Measurements from ENCODE around the gene SEPTIN11. TPM values are rescaled to one million over a fixed set of nuclear protein-coding genes. Genes with fewer than 3 reads are reported as not detected.

SEPTIN11 gene
- total RNA-seq, 1 experiment from 2014 or later, result 45.1 TPM

GRCh38 chr4:76930685-76931084 is 18.9 kb upstream of the SEPTIN11 start:
- Histone ChIP-seq H3K27me3 (ENCODE audit: low read length) (no peaks in the 10 kb centered on the region), H3K9me3 (ENCODE audit: low read length) (no peaks in the 10 kb centered on the region), H3K4me1 (ENCODE audit: low read length) (no peaks in the 10 kb centered on the region), H3K9me2 (replicated peaks; ENCODE audit: insufficient read depth, low read length) (no peaks in the 10 kb centered on the region), H3K27ac (ENCODE audit: low read length) (no peak overlapping the region), H2AFZ (ENCODE audit: low read length) (no peak overlapping the region), H3K36me3 (ENCODE audit: insufficient read depth, low read length) (no peaks in the 10 kb centered on the region), H4K20me1 (ENCODE audit: insufficient read depth, low read depth, low read length) (no peaks in the 10 kb centered on the region), H3K4me3 (ENCODE audit: low read length) (no peak overlapping the region), H3K79me2 (ENCODE audit: low read length) (no peaks in the 10 kb centered on the region), H3K9ac (ENCODE audit: low read length) (no peak overlapping the region), H3K4me2 (ENCODE audit: low read depth, low read length, poor library complexity, severe bottlenecking) (no peak overlapping the region)
- DNase-seq, result no peak

- no peak for DNase-seq
- H3K4me3 ChIP-seq (ENCODE audit: low read length), result no peak overlapping the region
- no peak overlapping the region for H2AFZ ChIP-seq (ENCODE audit: low read length)
- H3K79me2 ChIP-seq (ENCODE audit: low read length), result no peaks in the 10 kb centered on the region
- no peaks in the 10 kb centered on the region for H3K4me1 ChIP-seq (ENCODE audit: low read length)
- no peak overlapping the region for H3K27ac ChIP-seq (ENCODE audit: low read length)
- no peak overlapping the region for H3K4me2 ChIP-seq (ENCODE audit: low read depth, low read length, poor library complexity, severe bottlenecking)
- no peaks in the 10 kb centered on the region for H3K9me3 ChIP-seq (ENCODE audit: low read length)
- H3K27me3 ChIP-seq (ENCODE audit: low read length), result no peaks in the 10 kb centered on the region
- no peaks in the 10 kb centered on the region for H3K9me2 ChIP-seq (replicated peaks; ENCODE audit: insufficient read depth, low read length)
- no peak overlapping the region for H3K9ac ChIP-seq (ENCODE audit: low read length)
- H3K36me3 ChIP-seq (ENCODE audit: insufficient read depth, low read length), result no peaks in the 10 kb centered on the region
- no peaks in the 10 kb centered on the region for H4K20me1 ChIP-seq (ENCODE audit: insufficient read depth, low read depth, low read length)
Measured at GRCh38 chr4:76931087-76931486, 18.5 kb upstream of the SEPTIN11 start.

GRCh38 chr4:76931576-76932276 is 17.8 kb upstream of the SEPTIN11 start:
- H3K27me3 ChIP-seq (ENCODE audit: low read length), result no peaks in the 10 kb centered on the region
- no peak overlapping the region for H3K4me2 ChIP-seq (ENCODE audit: low read depth, low read length, poor library complexity, severe bottlenecking)
- no peaks in the 10 kb centered on the region for H3K36me3 ChIP-seq (ENCODE audit: insufficient read depth, low read length)
- no peak overlapping the region for H3K9ac ChIP-seq (ENCODE audit: low read length)
- no peak for DNase-seq
- no peaks in the 10 kb centered on the region for H3K79me2 ChIP-seq (ENCODE audit: low read length)
- no peaks in the 10 kb centered on the region for H3K9me3 ChIP-seq (ENCODE audit: low read length)
- H4K20me1 ChIP-seq (ENCODE audit: insufficient read depth, low read depth, low read length), result no peaks in the 10 kb centered on the region
- no peak overlapping the region for H2AFZ ChIP-seq (ENCODE audit: low read length)
- no peak overlapping the region for H3K4me3 ChIP-seq (ENCODE audit: low read length)
- no peak overlapping the region for H3K27ac ChIP-seq (ENCODE audit: low read length)
- H3K9me2 ChIP-seq (replicated peaks; ENCODE audit: insufficient read depth, low read length), result no peaks in the 10 kb centered on the region
- no peaks in the 10 kb centered on the region for H3K4me1 ChIP-seq (ENCODE audit: low read length)

GRCh38 chr4:76939184-76939583 is 10.4 kb upstream of the SEPTIN11 start:
- Histone ChIP-seq H3K79me2 (ENCODE audit: low read length) (no peaks in the 10 kb centered on the region), H3K27ac (ENCODE audit: low read length) (no peak overlapping the region), H3K9me2 (replicated peaks; ENCODE audit: insufficient read depth, low read length) (no peaks in the 10 kb centered on the region), H3K36me3 (ENCODE audit: insufficient read depth, low read length) (no peaks in the 10 kb centered on the region), H4K20me1 (ENCODE audit: insufficient read depth, low read depth, low read length) (no peaks in the 10 kb centered on the region), H3K9me3 (ENCODE audit: low read length) (no peaks in the 10 kb centered on the region), H2AFZ (ENCODE audit: low read length) (no peak overlapping the region), H3K4me3 (ENCODE audit: low read length) (no peak overlapping the region), H3K9ac (ENCODE audit: low read length) (no peak overlapping the region), H3K27me3 (ENCODE audit: low read length) (no peaks in the 10 kb centered on the region), H3K4me1 (ENCODE audit: low read length) (no peaks in the 10 kb centered on the region), H3K4me2 (ENCODE audit: low read depth, low read length, poor library complexity, severe bottlenecking) (no peak overlapping the region)
- no peak for DNase-seq

- H3K27ac ChIP-seq (ENCODE audit: low read length), result no peak overlapping the region
- H3K4me2 ChIP-seq (ENCODE audit: low read depth, low read length, poor library complexity, severe bottlenecking), result no peak overlapping the region
- no peak overlapping the region for H2AFZ ChIP-seq (ENCODE audit: low read length)
Measured at GRCh38 chr4:76943129-76943620, 6.4 kb upstream of the SEPTIN11 start.

GRCh38 chr4:76943790-76944189 is 5.8 kb upstream of the SEPTIN11 start:
- Histone ChIP-seq H3K27me3 (ENCODE audit: low read length) (no peaks in the 10 kb centered on the region), H3K4me2 (ENCODE audit: low read depth, low read length, poor library complexity, severe bottlenecking) (no peak overlapping the region), H2AFZ (ENCODE audit: low read length) (no peak overlapping the region), H3K4me3 (ENCODE audit: low read length) (no peak overlapping the region), H3K4me1 (ENCODE audit: low read length) (peaks cover 6% of the 10 kb centered on the region), H3K27ac (ENCODE audit: low read length) (no peak overlapping the region), H4K20me1 (ENCODE audit: insufficient read depth, low read depth, low read length) (no peaks in the 10 kb centered on the region), H3K9ac (ENCODE audit: low read length) (no peak overlapping the region), H3K9me3 (ENCODE audit: low read length) (no peaks in the 10 kb centered on the region), H3K36me3 (ENCODE audit: insufficient read depth, low read length) (no peaks in the 10 kb centered on the region), H3K79me2 (ENCODE audit: low read length) (no peaks in the 10 kb centered on the region), H3K9me2 (replicated peaks; ENCODE audit: insufficient read depth, low read length) (no peaks in the 10 kb centered on the region)
- DNase-seq, result no peak

More at GRCh38 chr4:76943129-76943620, 6.4 kb upstream of the SEPTIN11 start:
- H3K9me2 ChIP-seq (replicated peaks; ENCODE audit: insufficient read depth, low read length), result no peaks in the 10 kb centered on the region
- H3K27me3 ChIP-seq (ENCODE audit: low read length), result no peaks in the 10 kb centered on the region
- H3K79me2 ChIP-seq (ENCODE audit: low read length), result no peaks in the 10 kb centered on the region
- H3K36me3 ChIP-seq (ENCODE audit: insufficient read depth, low read length), result no peaks in the 10 kb centered on the region
- peaks cover under 1% of the 10 kb centered on the region; the same call in 1 of the 2 replicates for H3K4me1 ChIP-seq (ENCODE audit: low read length)
- no peak for DNase-seq
- H3K9ac ChIP-seq (ENCODE audit: low read length), result no peak overlapping the region
- H3K4me3 ChIP-seq (ENCODE audit: low read length), result no peak overlapping the region
- no peaks in the 10 kb centered on the region for H3K9me3 ChIP-seq (ENCODE audit: low read length)
- no peaks in the 10 kb centered on the region for H4K20me1 ChIP-seq (ENCODE audit: insufficient read depth, low read depth, low read length)

- Histone ChIP-seq H3K4me3 (ENCODE audit: low read length) (no peak overlapping the region), H3K4me2 (ENCODE audit: low read depth, low read length, poor library complexity, severe bottlenecking) (no peak overlapping the region), H4K20me1 (ENCODE audit: insufficient read depth, low read depth, low read length) (0 out of 2 replicates have a peak, but pooled peaks cover 2% of the 10 kb centered on the region), H2AFZ (ENCODE audit: low read length) (no peak overlapping the region), H3K9me2 (replicated peaks; ENCODE audit: insufficient read depth, low read length) (no peaks in the 10 kb centered on the region), H3K79me2 (ENCODE audit: low read length) (peaks cover 14% of the 10 kb centered on the region), H3K9ac (ENCODE audit: low read length) (no peak overlapping the region), H3K27me3 (ENCODE audit: low read length) (no peaks in the 10 kb centered on the region), H3K4me1 (ENCODE audit: low read length) (peaks cover 20% of the 10 kb centered on the region), H3K36me3 (ENCODE audit: insufficient read depth, low read length) (no peaks in the 10 kb centered on the region), H3K9me3 (ENCODE audit: low read length) (no peaks in the 10 kb centered on the region), H3K27ac (ENCODE audit: low read length) (no peak overlapping the region)
- peak; percentile 32 for DNase-seq
Measured at GRCh38 chr4:76947369-76947768, 2.2 kb upstream of the SEPTIN11 start.

- Histone ChIP-seq H3K27ac (ENCODE audit: low read length) (no peak overlapping the region), H4K20me1 (ENCODE audit: insufficient read depth, low read depth, low read length) (0 out of 2 replicates have a peak, but pooled peaks cover 3% of the 10 kb centered on the region), H2AFZ (ENCODE audit: low read length) (peak overlapping the region; percentile 62; the same call in 1 of the 2 replicates), H3K27me3 (ENCODE audit: low read length) (no peaks in the 10 kb centered on the region), H3K9ac (ENCODE audit: low read length) (peak overlapping the region; percentile 77), H3K79me2 (ENCODE audit: low read length) (peaks cover 25% of the 10 kb centered on the region), H3K9me3 (ENCODE audit: low read length) (no peaks in the 10 kb centered on the region), H3K36me3 (ENCODE audit: insufficient read depth, low read length) (no peaks in the 10 kb centered on the region), H3K4me2 (ENCODE audit: low read depth, low read length, poor library complexity, severe bottlenecking) (peak overlapping the region; percentile 78), H3K4me1 (ENCODE audit: low read length) (peaks cover 20% of the 10 kb centered on the region), H3K4me3 (ENCODE audit: low read length) (peak overlapping the region; percentile 76), H3K9me2 (replicated peaks; ENCODE audit: insufficient read depth, low read length) (no peaks in the 10 kb centered on the region)
- DNase-seq, result peak; percentile 84
Measured at GRCh38 chr4:76948443-76949275, 893 bp upstream of the SEPTIN11 start.
